SU-DHL-6 (cell line): ENCODE measurements around the gene AADACL2.

Experiments used
- EZH2phosphoT487 ChIP-seq: fragments of 200-600 bp; sonication (generic), shearing (Covaris generic); conservative IDR thresholded peaks from 2 replicates; pipeline ENCODE4 v1.6.1; 2018; ENCODE audit warnings: mild to moderate bottlenecking, antibody characterized with exemption, low read length, moderate library complexity, mixed read lengths
- TF ChIP-seq, protein P1 (sequence below): fragments of 200-600 bp; sonication (generic); IDR thresholded peaks from one replicate; pipeline ENCODE4 v1.5.1; 2017; ENCODE audit warnings: antibody characterized with exemption, mild to moderate bottlenecking, low read length, moderate library complexity; ENCODE audit not compliant: insufficient read depth, poor library complexity, severe bottlenecking

DNA sequence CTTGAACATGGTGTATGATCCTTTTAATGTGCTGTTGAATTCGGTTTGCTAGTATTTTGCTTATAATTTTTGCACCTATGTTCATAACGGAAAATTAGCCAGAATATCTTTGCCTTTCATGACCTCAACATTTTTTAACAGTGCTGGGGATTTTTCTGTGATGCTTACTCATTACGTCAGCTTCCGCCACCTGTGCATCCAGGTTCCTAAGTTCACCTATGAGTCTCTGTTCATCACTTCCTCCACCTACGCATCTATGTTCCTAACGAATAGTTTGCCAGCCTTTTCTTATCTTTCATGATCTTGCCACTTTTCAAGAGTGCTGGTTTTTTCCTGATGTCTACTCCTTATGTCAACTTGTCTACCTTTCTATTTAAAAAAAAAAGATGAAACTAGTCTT, 16.5 kb downstream of the AADACL2 start:
- TF ChIP-seq, protein P1, sequence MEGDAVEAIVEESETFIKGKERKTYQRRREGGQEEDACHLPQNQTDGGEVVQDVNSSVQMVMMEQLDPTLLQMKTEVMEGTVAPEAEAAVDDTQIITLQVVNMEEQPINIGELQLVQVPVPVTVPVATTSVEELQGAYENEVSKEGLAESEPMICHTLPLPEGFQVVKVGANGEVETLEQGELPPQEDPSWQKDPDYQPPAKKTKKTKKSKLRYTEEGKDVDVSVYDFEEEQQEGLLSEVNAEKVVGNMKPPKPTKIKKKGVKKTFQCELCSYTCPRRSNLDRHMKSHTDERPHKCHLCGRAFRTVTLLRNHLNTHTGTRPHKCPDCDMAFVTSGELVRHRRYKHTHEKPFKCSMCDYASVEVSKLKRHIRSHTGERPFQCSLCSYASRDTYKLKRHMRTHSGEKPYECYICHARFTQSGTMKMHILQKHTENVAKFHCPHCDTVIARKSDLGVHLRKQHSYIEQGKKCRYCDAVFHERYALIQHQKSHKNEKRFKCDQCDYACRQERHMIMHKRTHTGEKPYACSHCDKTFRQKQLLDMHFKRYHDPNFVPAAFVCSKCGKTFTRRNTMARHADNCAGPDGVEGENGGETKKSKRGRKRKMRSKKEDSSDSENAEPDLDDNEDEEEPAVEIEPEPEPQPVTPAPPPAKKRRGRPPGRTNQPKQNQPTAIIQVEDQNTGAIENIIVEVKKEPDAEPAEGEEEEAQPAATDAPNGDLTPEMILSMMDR: no peak
- TF ChIP-seq EZH2phosphoT487: no peak
